ENCODE measurements around the gene DDX19B. TPM values are rescaled to one million over a fixed set of nuclear protein-coding genes. Genes with fewer than 3 reads are reported as not detected.
"Not testable (repeated sequence)": the region's sequence is repeated elsewhere in the genome, so short reads cannot be mapped to it uniquely, and the experiment has no call there.

The DDX19B gene
- 27.0 TPM for polyA plus RNA-seq (2012; ENCODE audit: missing spikeins)

DNA sequence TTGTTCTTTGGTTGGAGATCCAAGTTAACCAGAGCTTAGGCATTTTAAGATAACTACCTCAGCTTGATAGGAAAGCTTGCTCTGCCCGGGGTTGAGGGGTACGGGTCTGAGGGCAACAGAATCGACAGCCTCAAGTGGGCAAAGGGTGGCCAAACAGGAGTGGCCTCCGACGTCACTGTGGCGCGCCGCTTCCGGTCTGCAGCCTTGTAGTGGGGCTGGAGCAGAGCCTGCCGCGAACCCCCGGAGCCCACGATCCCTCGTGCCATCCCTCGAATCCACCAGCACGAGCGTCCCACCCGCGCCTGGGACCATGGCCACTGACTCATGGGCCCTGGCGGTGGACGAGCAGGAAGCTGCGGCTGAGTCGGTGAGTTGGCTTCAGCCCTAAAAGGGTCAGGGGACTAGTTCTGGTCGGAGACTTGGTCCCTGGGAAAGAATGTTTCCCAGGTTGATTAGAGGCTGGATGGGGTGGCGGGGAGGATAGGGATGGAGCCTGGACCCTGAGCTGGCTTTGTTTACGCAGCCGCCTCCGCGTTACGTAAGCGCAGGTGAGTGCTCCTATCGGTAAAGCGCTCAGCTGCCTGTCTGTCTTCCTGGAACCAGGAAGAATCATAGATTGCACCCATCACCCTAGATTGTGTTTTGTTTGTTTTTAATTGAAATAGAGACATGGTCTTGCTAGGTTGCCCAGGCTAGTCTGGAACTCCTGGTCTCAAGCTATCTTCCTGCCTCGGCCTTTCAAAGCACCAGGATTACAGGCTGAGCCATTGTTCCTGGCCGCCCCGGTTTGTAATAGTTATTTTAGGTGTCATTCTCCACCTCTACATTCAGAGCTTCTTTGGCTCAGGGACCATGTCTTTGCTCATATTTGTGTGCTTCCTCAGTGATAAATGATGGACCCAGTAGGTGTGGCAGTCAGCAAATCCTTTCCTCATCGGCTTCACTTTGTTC lies at the start of gene DDX19B:
DDX19B (plus strand) TSS at position 199 of the 951 bp plus-strand sequence; CDS start at position 311, 112 bp downstream.
- TF ChIP-seq POLR2AphosphoS5 (IDR thresholded peaks at IDR 0.05; ENCODE audit: low read depth, low read length) (peak; percentile 94), TAF1 (IDR thresholded peaks at IDR 0.05; ENCODE audit: borderline replicate concordance, low read depth, low read length) (peak; percentile 69; the same call in 1 of the 2 replicates), POLR2A (IDR thresholded peaks at IDR 0.05; ENCODE audit: low read depth, low read length) (peak; percentile 94)
- DNase-seq (ENCODE audit: insufficient read length) (peak; percentile 59), FAIRE-seq (peak; percentile 92)

DNA sequence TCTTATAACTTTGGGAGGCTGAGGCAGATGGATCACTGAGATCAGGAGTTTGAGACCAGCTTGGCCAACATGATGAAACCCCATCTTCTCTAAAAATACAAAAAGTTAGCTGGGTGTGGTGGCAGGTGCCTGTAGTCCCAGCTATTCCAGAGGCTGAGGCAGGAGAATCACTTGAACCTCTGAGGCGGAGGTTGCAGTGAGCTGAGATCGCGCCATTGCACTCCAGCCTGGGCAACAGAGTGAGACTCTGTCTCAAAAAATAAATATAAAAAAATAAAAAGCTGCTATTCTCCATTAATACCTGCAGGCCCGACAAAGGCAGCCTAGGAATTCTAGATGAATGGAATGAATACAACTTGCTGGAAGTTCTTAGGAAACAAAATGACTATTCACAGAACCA lies 49.3 kb upstream of the DDX19B start:
- not testable (repeated sequence) for DNase-seq (ENCODE audit: insufficient read length); FAIRE-seq

DNA sequence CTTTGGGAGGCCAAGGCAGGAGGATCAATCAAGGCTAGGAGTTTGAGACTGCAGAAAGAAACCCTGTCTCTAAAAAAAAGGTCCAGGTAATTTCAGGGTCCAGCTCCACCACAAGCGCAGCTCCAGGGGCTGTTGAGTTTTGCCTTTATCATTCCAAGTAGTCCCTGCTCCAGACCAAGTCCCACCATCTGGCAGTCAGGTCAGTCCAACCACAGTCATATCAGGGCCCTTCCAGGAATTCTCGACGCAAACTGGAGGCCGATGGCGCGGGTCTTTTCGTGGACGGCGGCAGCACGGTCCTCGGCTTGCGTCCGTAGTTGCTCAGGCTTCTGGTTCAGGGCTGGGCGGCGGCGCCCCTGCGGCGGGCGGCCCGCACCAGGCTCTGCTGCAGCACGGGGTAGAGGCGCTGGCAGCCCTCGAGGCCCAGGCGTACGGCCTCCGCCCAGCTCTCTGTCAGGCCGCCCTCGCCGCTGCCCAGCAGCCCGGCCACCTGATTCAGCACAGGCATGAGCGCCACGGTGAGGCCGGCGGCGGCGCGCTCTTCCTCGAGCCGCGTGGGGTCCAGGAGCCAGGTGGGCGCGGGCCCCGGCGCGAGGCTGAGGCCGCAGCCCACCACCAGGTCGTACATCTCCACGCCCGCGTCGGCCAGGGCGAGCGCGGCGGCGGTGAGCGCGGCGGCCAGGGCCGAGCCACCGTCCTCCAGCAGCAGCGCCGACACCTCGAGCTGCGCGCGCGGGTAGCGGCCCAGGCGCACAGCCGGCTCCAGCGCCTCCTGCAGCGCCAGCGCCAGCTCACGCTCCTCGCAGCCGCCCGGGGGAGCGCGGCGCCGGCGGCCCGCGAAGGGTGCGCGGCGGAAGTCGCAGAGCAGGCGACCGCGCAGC lies 48.0 kb upstream of the DDX19B start:
- TF ChIP-seq POLR2AphosphoS5 (IDR thresholded peaks at IDR 0.05; ENCODE audit: low read depth, low read length) (no peak; the same call in 1 of the 2 replicates), POLR2A (IDR thresholded peaks at IDR 0.05; ENCODE audit: low read depth, low read length) (no peak), TAF1 (IDR thresholded peaks at IDR 0.05; ENCODE audit: borderline replicate concordance, low read depth, low read length) (no peak)
- no peak for FAIRE-seq
- peak; percentile 51 for DNase-seq (ENCODE audit: insufficient read length)

DNA sequence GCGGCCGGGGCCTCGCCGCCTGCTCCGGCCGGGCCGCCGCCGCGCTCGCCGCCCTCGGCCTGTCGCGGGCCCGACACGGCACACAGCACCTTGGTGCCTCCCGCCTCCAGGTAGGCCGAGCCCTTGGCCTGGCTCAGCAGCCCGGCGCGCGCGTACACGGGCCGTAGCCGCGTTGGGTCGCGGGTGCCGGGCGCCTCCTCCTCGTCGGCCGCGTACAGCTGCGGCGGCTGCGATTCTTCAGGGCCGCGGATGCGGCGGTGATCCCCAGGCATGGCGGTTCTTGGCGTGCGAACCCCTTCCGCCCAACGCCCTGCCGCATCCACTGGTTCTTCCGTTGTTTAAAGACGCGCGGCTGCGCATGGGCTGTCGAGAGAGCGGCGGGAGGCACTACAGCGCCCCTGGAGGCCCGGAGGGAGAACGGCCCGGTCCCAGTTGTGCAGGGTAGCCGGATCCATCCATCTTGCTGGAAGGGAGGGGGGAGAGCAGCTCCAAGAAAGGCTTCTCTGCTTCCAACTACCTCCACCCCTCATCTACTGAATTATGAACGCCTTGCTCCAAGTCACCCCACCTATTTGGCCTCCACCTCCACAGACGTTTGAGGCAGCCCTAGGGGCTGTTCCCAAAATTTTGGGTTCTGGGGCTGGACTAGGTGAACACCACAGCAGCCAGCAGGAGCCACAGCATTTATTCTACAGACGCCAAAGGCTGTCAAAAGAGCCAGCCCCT lies 47.2 kb upstream of the DDX19B start, which contains the start of gene EXOSC6:
EXOSC6 (minus strand) TSS at position 312 of the 726 bp plus-strand sequence; CDS start at position 272, 40 bp downstream.
- peak; percentile 82 for FAIRE-seq
- TF ChIP-seq TAF1 (IDR thresholded peaks at IDR 0.05; ENCODE audit: borderline replicate concordance, low read depth, low read length): 0 out of 2 replicates have a peak, but pooled peaks have one; percentile 27
- TF ChIP-seq POLR2A (IDR thresholded peaks at IDR 0.05; ENCODE audit: low read depth, low read length): peak; percentile 93
- TF ChIP-seq POLR2AphosphoS5 (IDR thresholded peaks at IDR 0.05; ENCODE audit: low read depth, low read length): peak; percentile 92
- peak; percentile 91 for DNase-seq (ENCODE audit: insufficient read length)

DNA sequence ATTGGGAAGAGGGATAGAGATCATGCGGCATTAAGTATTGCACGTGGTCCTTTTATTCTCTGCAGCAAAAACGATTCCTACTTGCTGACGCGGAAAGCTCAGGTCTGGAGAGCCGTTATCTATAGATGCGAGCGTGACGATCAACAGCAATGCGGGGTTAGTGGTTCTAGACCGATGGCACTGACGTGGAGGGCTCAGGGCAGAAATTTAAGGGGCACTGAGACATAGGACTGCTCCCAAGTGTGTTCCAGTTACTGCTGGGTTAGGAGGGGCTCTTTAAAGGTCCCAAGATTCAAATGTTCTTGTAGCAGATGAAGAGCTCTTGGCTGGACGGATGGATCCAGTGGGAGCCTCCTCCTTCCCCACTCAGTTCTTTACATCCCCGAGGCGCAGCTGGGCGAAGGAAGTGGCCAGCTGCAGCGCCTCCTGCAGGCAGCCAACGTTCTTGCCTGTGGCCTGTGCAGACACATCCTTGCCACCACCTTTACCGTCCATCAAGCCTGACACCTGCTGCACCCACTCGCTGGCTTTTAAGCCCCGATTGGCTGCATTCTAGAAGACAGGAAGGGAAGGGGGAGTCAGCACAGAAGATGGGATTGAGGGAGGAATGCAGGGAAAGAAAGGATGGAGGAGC lies 46.5 kb upstream of the DDX19B start:
- no peak for TF ChIP-seq POLR2AphosphoS5 (IDR thresholded peaks at IDR 0.05; ENCODE audit: low read depth, low read length)
- no peak for TF ChIP-seq POLR2A (IDR thresholded peaks at IDR 0.05; ENCODE audit: low read depth, low read length)
- TF ChIP-seq TAF1 (IDR thresholded peaks at IDR 0.05; ENCODE audit: borderline replicate concordance, low read depth, low read length): no peak
- DNase-seq (ENCODE audit: insufficient read length) (no peak), FAIRE-seq (no peak)

DNA sequence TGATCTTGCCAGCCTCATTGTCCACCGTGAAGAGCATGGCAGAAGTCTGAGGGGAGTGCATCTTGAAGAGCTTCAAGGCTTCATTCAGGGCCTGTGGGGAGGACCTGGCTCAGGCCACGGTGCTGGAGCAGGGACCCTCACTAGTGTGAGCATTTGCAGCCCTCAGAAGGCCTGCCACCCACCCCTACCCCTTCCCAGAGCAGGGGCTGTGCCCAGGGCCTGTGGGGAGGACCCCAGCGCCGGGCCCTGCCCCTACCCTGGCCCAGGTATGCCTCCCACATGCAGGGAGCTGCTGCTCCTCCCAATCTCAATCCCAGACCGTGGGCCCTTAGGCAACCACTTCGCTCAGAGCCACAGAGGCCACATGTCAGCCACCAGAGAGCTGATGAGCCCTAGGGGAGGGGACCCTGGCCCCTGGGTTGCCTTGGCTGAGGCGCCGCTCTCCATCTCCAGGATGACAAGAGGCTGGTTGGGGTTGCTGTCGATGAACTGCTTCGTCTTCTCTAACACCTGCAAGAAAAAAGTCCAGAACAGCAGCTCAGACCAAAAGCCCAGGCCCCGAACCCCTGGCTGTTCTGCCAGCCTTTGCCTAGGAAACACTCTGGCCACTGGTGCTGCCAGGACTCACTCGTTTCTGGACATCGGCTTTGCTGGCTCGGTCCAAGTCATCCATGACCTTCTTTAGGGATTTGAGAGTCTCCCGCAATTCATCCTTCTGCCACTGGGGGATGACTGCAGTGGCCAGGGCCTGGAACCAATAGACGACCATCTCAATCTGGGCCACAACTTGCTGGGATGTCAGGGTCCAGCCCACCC lies 45.5 kb upstream of the DDX19B start:
- TF ChIP-seq POLR2AphosphoS5 (IDR thresholded peaks at IDR 0.05; ENCODE audit: low read depth, low read length) (no peak), POLR2A (IDR thresholded peaks at IDR 0.05; ENCODE audit: low read depth, low read length) (no peak)
- FAIRE-seq (no peak), DNase-seq (ENCODE audit: insufficient read length) (no peak)

DNA sequence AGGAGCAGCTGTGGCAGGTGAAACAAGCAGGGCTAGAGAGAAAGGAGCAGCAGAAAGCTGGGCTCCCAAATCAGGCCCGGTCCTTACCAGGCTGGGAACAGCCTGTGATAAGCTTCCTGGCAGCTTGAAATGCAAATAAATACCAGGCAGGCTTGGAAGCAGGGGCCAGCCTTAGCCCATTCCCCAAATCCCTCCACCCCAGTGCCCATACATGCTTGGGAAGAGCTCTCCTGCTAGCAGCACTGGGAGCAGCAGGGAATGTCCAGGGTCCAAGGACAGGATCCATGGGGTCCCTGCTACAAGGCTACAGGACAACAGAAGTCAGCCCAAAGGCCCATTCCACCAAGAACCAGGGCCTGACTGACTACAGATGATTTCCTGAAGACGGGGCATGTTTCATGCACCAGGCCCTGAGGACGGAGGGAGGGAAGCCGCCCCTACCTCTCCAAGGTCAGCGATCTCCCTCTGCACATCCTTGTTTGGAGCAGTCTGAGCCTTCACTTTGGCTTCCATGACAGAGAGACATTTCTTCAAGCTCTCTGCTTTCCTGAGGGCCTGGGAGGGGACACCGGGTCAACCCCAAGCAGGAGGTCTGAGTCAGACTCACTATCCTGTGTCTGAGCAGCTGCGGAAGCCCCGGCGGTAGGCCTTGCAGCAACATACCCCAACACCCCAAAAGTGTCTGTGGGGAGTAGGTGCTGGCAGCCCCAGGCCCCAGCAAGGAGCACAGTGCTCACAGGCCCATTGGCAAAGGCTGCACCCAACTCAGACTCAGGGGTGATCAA lies 44.6 kb upstream of the DDX19B start:
- FAIRE-seq (no peak), DNase-seq (ENCODE audit: insufficient read length) (no peak)
- no peak for TF ChIP-seq POLR2A (IDR thresholded peaks at IDR 0.05; ENCODE audit: low read depth, low read length)
- no peak for TF ChIP-seq TAF1 (IDR thresholded peaks at IDR 0.05; ENCODE audit: borderline replicate concordance, low read depth, low read length)
- TF ChIP-seq POLR2AphosphoS5 (IDR thresholded peaks at IDR 0.05; ENCODE audit: low read depth, low read length): no peak

DNA sequence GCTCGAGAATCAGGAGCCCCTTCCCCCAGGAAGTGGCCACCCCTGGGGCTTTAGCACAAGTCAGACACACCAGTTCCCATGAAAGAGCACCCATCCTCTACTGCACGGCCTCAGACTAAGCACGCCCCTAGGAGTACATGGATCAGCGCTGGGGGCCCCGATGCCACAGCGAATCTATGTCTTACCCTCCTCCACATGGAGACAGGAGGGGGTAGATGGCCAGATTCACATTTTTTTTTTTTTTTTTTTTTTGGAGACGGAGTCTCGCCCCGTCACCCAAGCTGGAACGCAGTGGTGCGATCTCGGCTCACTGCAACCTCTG lies 44.1 kb upstream of the DDX19B start:
- FAIRE-seq (no peak), DNase-seq (ENCODE audit: insufficient read length) (no peak)
- TF ChIP-seq TAF1 (IDR thresholded peaks at IDR 0.05; ENCODE audit: borderline replicate concordance, low read depth, low read length): no peak
- no peak for TF ChIP-seq POLR2A (IDR thresholded peaks at IDR 0.05; ENCODE audit: low read depth, low read length)
- TF ChIP-seq POLR2AphosphoS5 (IDR thresholded peaks at IDR 0.05; ENCODE audit: low read depth, low read length): no peak

DNA sequence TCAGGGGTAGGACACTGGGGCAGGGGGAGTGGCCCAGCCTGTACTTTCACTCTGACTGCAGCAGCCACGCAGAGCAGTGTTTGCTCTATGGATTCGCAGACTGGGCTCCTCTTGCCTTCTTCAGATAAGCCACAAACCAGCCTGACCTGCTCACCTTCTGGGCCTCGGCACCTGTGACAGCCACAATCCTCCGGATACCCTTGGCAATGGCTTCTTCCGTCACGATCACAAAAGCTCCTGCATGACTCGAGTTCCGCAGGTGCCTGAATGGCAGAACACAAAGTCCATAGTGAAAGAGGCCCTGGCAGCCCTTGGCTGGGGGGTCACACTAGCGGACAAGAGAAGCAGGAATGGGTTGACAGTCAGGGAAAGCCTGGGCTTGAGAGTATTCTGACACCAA lies 43.4 kb upstream of the DDX19B start:
- no peak for FAIRE-seq
- DNase-seq (ENCODE audit: insufficient read length): no peak
- TF ChIP-seq POLR2AphosphoS5 (IDR thresholded peaks at IDR 0.05; ENCODE audit: low read depth, low read length): no peak
- TF ChIP-seq TAF1 (IDR thresholded peaks at IDR 0.05; ENCODE audit: borderline replicate concordance, low read depth, low read length): no peak
- TF ChIP-seq POLR2A (IDR thresholded peaks at IDR 0.05; ENCODE audit: low read depth, low read length): no peak
